ENCODE results near the gene TPK1. TPM values are rescaled to one million over a fixed set of nuclear protein-coding genes. Genes with fewer than 3 reads are reported as not detected.

TPK1 gene
- total RNA-seq, 1 donor from 2014 or later = 2.2 TPM

GRCh38 chr7:144606261-144606660 is 229.6 kb downstream of the TPK1 start:
- no peak overlapping the region for H3K9ac ChIP-seq (ENCODE audit: low read length)
- H3K36me3 Mint-ChIP-seq (ENCODE audit: low read depth, unreplicated experiment) = no peaks in the 10 kb centered on the region
- H3K36me3 ChIP-seq (ENCODE audit: insufficient read depth, low read length) = no peaks in the 10 kb centered on the region
- no peaks in the 10 kb centered on the region for H4K20me1 ChIP-seq (ENCODE audit: insufficient read depth, low read length)
- no peak overlapping the region for H3K4me3 Mint-ChIP-seq (ENCODE audit: unreplicated experiment)
- H3K27me3 ChIP-seq (ENCODE audit: insufficient read depth, low read length) = no peaks in the 10 kb centered on the region
- no peaks in the 10 kb centered on the region for H3K27me3 Mint-ChIP-seq (ENCODE audit: low read depth, unreplicated experiment)
- TF ChIP-seq CTCF (IDR thresholded peaks at IDR 0.05; ENCODE audit: insufficient read depth, low read depth, low read length) (no peak), EZH2 (IDR thresholded peaks at IDR 0.05; ENCODE audit: insufficient read depth, low read length) (no peak)
- H3K4me1 Mint-ChIP-seq (ENCODE audit: low read depth, unreplicated experiment) = no peaks in the 10 kb centered on the region
- no peak overlapping the region for H3K4me2 ChIP-seq (ENCODE audit: low read length)
- H3K27ac ChIP-seq (ENCODE audit: low read depth, low read length) = no peak overlapping the region
- no peaks in the 10 kb centered on the region for H3K9me3 Mint-ChIP-seq (ENCODE audit: unreplicated experiment)
- no peak overlapping the region for H3K4me3 ChIP-seq (ENCODE audit: insufficient read depth, low read depth, low read length)
- H3K9me3 ChIP-seq (ENCODE audit: insufficient read depth, low read depth, low read length) = no peaks in the 10 kb centered on the region
- H3K4me1 ChIP-seq (ENCODE audit: insufficient read depth, low read length) = no peaks in the 10 kb centered on the region
- DNase-seq (ENCODE audit: low read depth) (no peak), FAIRE-seq (no peak)
- no peak overlapping the region for H2AFZ ChIP-seq (ENCODE audit: low read depth, low read length)
- H3K27ac Mint-ChIP-seq (ENCODE audit: unreplicated experiment) = no peak overlapping the region
- no peaks in the 10 kb centered on the region for H3K79me2 ChIP-seq (ENCODE audit: insufficient read depth, low read length)

DNA sequence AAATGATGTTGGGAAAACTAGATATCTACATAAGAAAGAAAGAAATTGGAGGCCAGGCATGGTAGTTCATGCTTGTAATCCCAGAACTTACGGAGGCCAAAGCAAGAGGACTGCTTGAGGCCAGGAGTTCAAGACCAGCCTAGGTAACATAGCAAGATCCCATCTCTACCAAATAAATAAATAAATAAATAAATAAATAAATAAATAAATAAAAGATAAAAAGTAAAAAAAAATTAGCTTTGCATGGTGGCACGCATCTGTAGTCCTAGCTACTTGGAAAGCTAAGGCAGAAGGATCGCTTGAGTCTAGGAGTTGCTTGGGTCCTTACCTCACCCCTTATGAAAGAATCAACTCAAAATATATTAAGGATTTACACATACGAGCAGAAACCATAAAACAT is 238.9 kb downstream of the TPK1 start:
- Histone ChIP-seq H4K20me1 (ENCODE audit: insufficient read depth, low read length) (no peaks in the 10 kb centered on the region), H3K79me2 (ENCODE audit: insufficient read depth, low read length) (no peaks in the 10 kb centered on the region), H3K27me3 (ENCODE audit: insufficient read depth, low read length) (no peaks in the 10 kb centered on the region), H3K9ac (ENCODE audit: low read length) (no peak overlapping the region), H3K4me3 (ENCODE audit: insufficient read depth, low read depth, low read length) (no peak overlapping the region), H3K27ac (ENCODE audit: low read depth, low read length) (no peak overlapping the region), H3K4me2 (ENCODE audit: low read length) (no peak overlapping the region), H3K9me3 (ENCODE audit: insufficient read depth, low read depth, low read length) (no peaks in the 10 kb centered on the region), H3K36me3 (ENCODE audit: insufficient read depth, low read length) (no peaks in the 10 kb centered on the region), H2AFZ (ENCODE audit: low read depth, low read length) (no peak overlapping the region), H3K4me1 (ENCODE audit: insufficient read depth, low read length) (no peaks in the 10 kb centered on the region)
- Mint-ChIP-seq H3K27ac (ENCODE audit: unreplicated experiment) (no peak overlapping the region), H3K4me1 (ENCODE audit: low read depth, unreplicated experiment) (no peaks in the 10 kb centered on the region), H3K27me3 (ENCODE audit: low read depth, unreplicated experiment) (no peaks in the 10 kb centered on the region), H3K9me3 (ENCODE audit: unreplicated experiment) (peaks cover 7% of the 10 kb centered on the region), H3K4me3 (ENCODE audit: unreplicated experiment) (no peak overlapping the region), H3K36me3 (ENCODE audit: low read depth, unreplicated experiment) (no peaks in the 10 kb centered on the region)
- TF ChIP-seq CTCF (IDR thresholded peaks at IDR 0.05; ENCODE audit: insufficient read depth, low read depth, low read length) (no peak), EZH2 (IDR thresholded peaks at IDR 0.05; ENCODE audit: insufficient read depth, low read length) (no peak)
- no peak for DNase-seq (ENCODE audit: low read depth)
- no peak for FAIRE-seq

DNA sequence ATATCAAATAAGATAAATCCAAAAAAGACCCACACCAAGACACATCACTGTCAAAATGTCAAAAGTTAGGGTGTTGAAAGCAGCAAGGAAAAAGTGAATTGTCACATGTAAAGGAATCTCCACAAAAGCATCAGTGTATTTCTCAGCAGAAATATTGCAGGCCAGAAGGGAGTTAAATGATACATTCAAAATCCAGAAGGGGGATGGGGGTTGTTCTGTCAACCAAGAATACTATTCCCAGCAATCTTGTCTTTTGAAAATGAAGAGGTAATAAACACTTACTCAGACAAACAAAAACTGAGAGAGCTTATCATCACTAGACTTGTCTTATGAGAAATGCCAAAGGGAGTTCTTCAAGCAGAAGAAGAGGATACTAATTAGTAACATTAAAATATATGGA is 241.3 kb downstream of the TPK1 start:
- H4K20me1 ChIP-seq (ENCODE audit: insufficient read depth, low read length) = no peaks in the 10 kb centered on the region
- no peaks in the 10 kb centered on the region for H3K27me3 ChIP-seq (ENCODE audit: insufficient read depth, low read length)
- H3K9ac ChIP-seq (ENCODE audit: low read length) = no peak overlapping the region
- Mint-ChIP-seq H3K4me1 (ENCODE audit: low read depth, unreplicated experiment) (no peaks in the 10 kb centered on the region), H3K27ac (ENCODE audit: unreplicated experiment) (no peak overlapping the region), H3K36me3 (ENCODE audit: low read depth, unreplicated experiment) (no peaks in the 10 kb centered on the region), H3K9me3 (ENCODE audit: unreplicated experiment) (peaks cover 7% of the 10 kb centered on the region), H3K4me3 (ENCODE audit: unreplicated experiment) (no peak overlapping the region), H3K27me3 (ENCODE audit: low read depth, unreplicated experiment) (no peaks in the 10 kb centered on the region)
- DNase-seq (ENCODE audit: low read depth) (no peak), FAIRE-seq (no peak)
- no peak overlapping the region for H2AFZ ChIP-seq (ENCODE audit: low read depth, low read length)
- H3K4me2 ChIP-seq (ENCODE audit: low read length) = no peak overlapping the region
- TF ChIP-seq CTCF (IDR thresholded peaks at IDR 0.05; ENCODE audit: insufficient read depth, low read depth, low read length) = no peak
- H3K9me3 ChIP-seq (ENCODE audit: insufficient read depth, low read depth, low read length) = no peaks in the 10 kb centered on the region
- H3K79me2 ChIP-seq (ENCODE audit: insufficient read depth, low read length) = no peaks in the 10 kb centered on the region
- no peaks in the 10 kb centered on the region for H3K36me3 ChIP-seq (ENCODE audit: insufficient read depth, low read length)
- no peak overlapping the region for H3K27ac ChIP-seq (ENCODE audit: low read depth, low read length)
- H3K4me1 ChIP-seq (ENCODE audit: insufficient read depth, low read length) = no peaks in the 10 kb centered on the region
- H3K4me3 ChIP-seq (ENCODE audit: insufficient read depth, low read depth, low read length) = no peak overlapping the region

Measured in astrocyte (in vitro differentiated cells and primary cell).